ENCODE measurements around the gene EFNB2. TPM values are rescaled to one million over a fixed set of nuclear protein-coding genes. Genes with fewer than 3 reads are reported as not detected.

Gene EFNB2
- total RNA-seq, 1 donor from 2014 or later: 79.4 TPM

DNA sequence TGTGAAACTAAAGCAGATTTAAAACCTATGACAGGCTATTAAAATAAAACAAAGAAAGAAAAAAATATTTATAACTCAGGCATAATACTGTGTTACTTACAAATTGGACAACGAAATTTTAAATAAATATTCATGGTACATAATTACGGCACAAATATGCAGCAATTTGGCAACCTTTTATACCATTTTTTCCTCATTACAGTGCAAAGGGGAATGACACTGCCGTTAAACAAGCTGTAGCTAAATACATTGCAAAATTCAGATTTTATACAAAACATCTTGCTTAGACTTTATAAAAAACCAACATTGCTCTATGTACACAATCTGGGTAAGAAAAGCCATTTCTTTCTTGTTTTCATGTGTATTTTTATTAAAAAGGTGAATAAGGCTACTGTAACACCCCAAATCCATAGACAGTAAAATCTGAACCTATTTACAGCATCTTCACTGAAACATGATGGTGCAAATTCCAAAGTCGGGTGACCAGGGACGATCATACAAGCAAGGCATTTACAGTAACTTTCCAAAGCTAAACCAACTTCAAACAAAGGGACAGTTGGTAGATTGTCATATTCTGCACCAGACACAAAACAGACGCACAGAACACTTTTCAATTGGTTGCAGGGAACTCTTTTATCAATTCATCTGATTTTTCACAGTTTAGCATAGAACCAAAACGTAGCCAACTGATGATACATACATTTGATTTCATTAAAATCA lies 45.5 kb downstream of the EFNB2 start:
- no peak overlapping the region for H3K27ac Mint-ChIP-seq (ENCODE audit: unreplicated experiment)

DNA sequence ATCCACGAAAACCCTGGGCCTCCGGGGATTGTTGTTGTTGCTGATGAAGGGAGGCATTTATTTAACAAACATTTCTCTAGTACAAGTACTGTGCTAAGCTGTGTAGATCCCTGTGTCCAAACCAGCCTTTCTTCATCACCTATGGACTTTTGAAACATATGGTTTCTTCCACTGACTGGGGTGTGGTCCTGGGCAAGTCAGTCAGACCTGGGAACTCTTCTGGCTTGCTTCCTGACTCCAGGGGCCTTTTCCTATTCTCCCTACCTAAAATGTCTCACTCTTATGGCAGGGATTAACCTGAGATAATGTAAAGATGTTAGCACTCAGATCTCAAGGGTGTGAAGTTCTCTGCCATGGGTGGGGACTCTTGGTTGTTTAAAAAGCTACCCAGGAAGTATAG lies 46.8 kb downstream of the EFNB2 start:
- Mint-ChIP-seq H3K4me3 (no peak overlapping the region), H3K36me3 (ENCODE audit: low read depth) (peaks cover 24% of the 10 kb centered on the region), H3K27ac (ENCODE audit: unreplicated experiment) (no peak overlapping the region), H3K9me3 (no peaks in the 10 kb centered on the region), H3K27me3 (ENCODE audit: low read depth) (no peaks in the 10 kb centered on the region), H3K4me1 (peaks cover 34% of the 10 kb centered on the region)
- DNase-seq (ENCODE audit: low read depth, low spot score): no peak
- TF ChIP-seq, protein P1, sequence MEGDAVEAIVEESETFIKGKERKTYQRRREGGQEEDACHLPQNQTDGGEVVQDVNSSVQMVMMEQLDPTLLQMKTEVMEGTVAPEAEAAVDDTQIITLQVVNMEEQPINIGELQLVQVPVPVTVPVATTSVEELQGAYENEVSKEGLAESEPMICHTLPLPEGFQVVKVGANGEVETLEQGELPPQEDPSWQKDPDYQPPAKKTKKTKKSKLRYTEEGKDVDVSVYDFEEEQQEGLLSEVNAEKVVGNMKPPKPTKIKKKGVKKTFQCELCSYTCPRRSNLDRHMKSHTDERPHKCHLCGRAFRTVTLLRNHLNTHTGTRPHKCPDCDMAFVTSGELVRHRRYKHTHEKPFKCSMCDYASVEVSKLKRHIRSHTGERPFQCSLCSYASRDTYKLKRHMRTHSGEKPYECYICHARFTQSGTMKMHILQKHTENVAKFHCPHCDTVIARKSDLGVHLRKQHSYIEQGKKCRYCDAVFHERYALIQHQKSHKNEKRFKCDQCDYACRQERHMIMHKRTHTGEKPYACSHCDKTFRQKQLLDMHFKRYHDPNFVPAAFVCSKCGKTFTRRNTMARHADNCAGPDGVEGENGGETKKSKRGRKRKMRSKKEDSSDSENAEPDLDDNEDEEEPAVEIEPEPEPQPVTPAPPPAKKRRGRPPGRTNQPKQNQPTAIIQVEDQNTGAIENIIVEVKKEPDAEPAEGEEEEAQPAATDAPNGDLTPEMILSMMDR (conservative IDR thresholded peaks at IDR 0.05): no peak

More for the DNA sequence above, 45.5 kb downstream of the EFNB2 start:
- Mint-ChIP-seq H3K4me3 (no peak overlapping the region), H3K4me1 (peaks cover 44% of the 10 kb centered on the region), H3K36me3 (ENCODE audit: low read depth) (peaks cover 32% of the 10 kb centered on the region), H3K9me3 (no peaks in the 10 kb centered on the region), H3K27me3 (ENCODE audit: low read depth) (no peaks in the 10 kb centered on the region)
- DNase-seq (ENCODE audit: low read depth, low spot score): no peak
- TF ChIP-seq, protein P1 (conservative IDR thresholded peaks at IDR 0.05): no peak

DNA sequence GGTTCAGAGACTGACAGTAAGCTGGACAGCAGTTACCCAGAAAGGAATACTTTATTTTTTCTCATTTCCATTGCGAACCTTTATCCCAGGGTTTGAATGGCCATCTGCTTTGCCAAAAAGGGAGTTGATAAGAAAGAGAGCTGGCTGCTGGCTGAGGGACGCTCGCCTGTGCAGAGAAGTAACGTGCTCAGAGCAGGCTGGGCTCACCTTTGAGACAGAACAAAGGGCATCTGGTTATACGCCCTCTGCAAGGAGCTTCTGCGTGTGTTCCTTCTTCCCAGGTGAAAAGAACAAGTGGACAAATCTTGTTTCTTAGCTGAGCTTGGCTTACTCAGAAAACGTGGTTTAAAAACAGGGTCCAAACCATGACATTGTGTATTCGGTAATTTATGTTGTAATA lies 47.4 kb downstream of the EFNB2 start:
- peaks cover 18% of the 10 kb centered on the region for H3K36me3 Mint-ChIP-seq (ENCODE audit: low read depth)
- DNase-seq (ENCODE audit: low read depth, low spot score): no peak
- H3K9me3 Mint-ChIP-seq: no peaks in the 10 kb centered on the region
- H3K4me1 Mint-ChIP-seq: peaks cover 28% of the 10 kb centered on the region
- no peaks in the 10 kb centered on the region for H3K27me3 Mint-ChIP-seq (ENCODE audit: low read depth)
- no peak overlapping the region for H3K4me3 Mint-ChIP-seq
- TF ChIP-seq, protein P1 (conservative IDR thresholded peaks at IDR 0.05): no peak
- no peak overlapping the region for H3K27ac Mint-ChIP-seq (ENCODE audit: unreplicated experiment)

DNA sequence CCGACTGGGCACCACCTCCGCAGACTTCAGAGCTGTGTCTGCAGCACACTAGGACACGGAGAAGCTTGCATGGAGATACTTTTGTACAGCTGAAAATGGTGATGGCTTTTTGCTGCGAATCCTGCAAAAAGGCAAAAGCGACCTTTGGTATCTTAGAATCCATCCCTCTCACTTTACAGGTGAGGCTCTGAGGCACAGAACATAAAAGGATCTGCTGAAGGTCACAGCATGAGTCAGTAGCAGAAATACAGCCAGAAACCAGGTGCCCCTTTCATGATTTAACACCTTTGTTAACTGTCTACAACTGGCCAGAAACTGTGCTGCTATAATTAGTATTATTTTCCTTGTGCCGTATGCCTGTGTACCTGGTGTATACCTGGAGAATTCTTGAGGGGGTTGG lies 48.3 kb downstream of the EFNB2 start:
- TF ChIP-seq, protein P1 (conservative IDR thresholded peaks at IDR 0.05): no peak
- H3K4me3 Mint-ChIP-seq: no peak overlapping the region
- no peaks in the 10 kb centered on the region for H3K27me3 Mint-ChIP-seq (ENCODE audit: low read depth)
- peaks cover 19% of the 10 kb centered on the region for H3K4me1 Mint-ChIP-seq
- no peak for DNase-seq (ENCODE audit: low read depth, low spot score)
- peaks cover 19% of the 10 kb centered on the region for H3K36me3 Mint-ChIP-seq (ENCODE audit: low read depth)
- H3K9me3 Mint-ChIP-seq: peaks cover 6% of the 10 kb centered on the region
- no peak overlapping the region for H3K27ac Mint-ChIP-seq (ENCODE audit: unreplicated experiment)

DNA sequence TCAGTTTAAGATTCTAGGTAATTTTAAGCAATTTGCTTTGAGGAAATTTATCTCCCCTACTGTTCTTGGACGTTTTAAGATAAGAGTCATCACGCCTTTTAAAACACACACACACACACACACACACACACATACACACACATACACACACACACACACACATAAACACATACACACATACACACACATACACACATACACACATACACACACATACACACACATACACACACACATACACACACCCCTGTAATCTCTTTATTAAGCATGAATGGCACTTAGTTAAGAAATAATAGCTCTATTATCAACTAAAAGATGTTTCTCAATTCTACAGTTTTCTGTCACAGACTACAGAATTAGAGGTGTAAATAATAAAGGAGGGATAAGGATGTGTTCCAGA lies 49.2 kb downstream of the EFNB2 start:
- Mint-ChIP-seq H3K27me3 (ENCODE audit: low read depth) (no peaks in the 10 kb centered on the region), H3K4me1 (peaks cover 11% of the 10 kb centered on the region), H3K27ac (ENCODE audit: unreplicated experiment) (no peak overlapping the region), H3K9me3 (peaks cover 6% of the 10 kb centered on the region), H3K4me3 (no peak overlapping the region), H3K36me3 (ENCODE audit: low read depth) (peaks cover 15% of the 10 kb centered on the region)
- TF ChIP-seq, protein P1 (conservative IDR thresholded peaks at IDR 0.05): no peak
- DNase-seq (ENCODE audit: low read depth, low spot score): no peak
